Prostate gland (tissue), 2 donors: Measurements from ENCODE around the gene DPP10. TPM values are rescaled to one million over a fixed set of nuclear protein-coding genes. Genes with fewer than 3 reads are reported as not detected.

ENCODE experiments used
- DNase-seq: peaks from one replicate; pipeline ENCODE4 v3.0.0-alpha.2; 2019; ENCODE audit warnings: low spot score
- H3K27ac ChIP-seq, 2 donors: fragments of 200-600 bp; sonication (generic); 2 replicates each; pipeline ENCODE4 v1.5.1; 2017 to 2019
- H3K27me3 ChIP-seq: fragments of 200-600 bp; sonication (generic); replicated peaks from 2 replicates; pipeline ENCODE4 v1.5.1; 2019; ENCODE audit not compliant: insufficient read depth
- H3K36me3 ChIP-seq, 2 donors: fragments of 200-600 bp; sonication (generic); 1 replicate in 1 of 2; 2 replicates in 1 of 2; pipeline versions ENCODE4 v1.5.1 to v1.8.1; 2017 to 2019
- H3K4me1 ChIP-seq: fragments of 200-600 bp; sonication (generic); replicated peaks from 2 replicates; pipeline ENCODE4 v1.5.1; 2019
- H3K4me3 ChIP-seq, 2 donors: fragments of 200-600 bp; sonication (generic); 2 replicates each; pipeline ENCODE4 v1.5.1; 2017 to 2019
- H3K9me3 ChIP-seq: fragments of 200-600 bp; sonication (generic); 2 replicates; pipeline ENCODE4 v1.5.1; 2017
- POLR2A ChIP-seq: fragments of 450-650 bp; IDR thresholded peaks from one replicate; pipeline ENCODE4 v1.6.1; 2016; ENCODE audit warnings: antibody characterized with exemption, mild to moderate bottlenecking
- POLR2AphosphoS5 ChIP-seq: sonication (generic); formaldehyde crosslinking; IDR thresholded peaks from one replicate; pipeline ENCODE4 v1.6.1; 2017; ENCODE audit warnings: antibody characterized with exemption
- WGBS: methylation state at CpG from one replicate; pipeline ENCODE4 v1.1.5; 2018; 5-methylcytosine and 5-hydroxymethylcytosine counted together
- intact Hi-C: fragments of 100-400 bp; cut with DNase I; formaldehyde crosslinking; loops from one replicate; pipeline ENCODE4 v1.14.2; 2022
- total RNA-seq, 2 donors: library from RNA; depleted of rRNA; stranded (reverse); fragments of >200 nt; gene quantifications; one replicate each; pipeline ENCODE4 v1.1.0, GENCODE V29; 2016
- TF ChIP-seq, protein P1 (sequence below), 4 experiments: fragments of 200-600 bp in 2 of 4; fragments of 450-650 bp in 2 of 4; sonication (generic) in 2 of 4; IDR thresholded peaks; 1 replicate in 3 of 4; 2 replicates in 1 of 4; pipeline ENCODE4 v1.5.1; 2016 to 2019; ENCODE audit warnings: antibody characterized with exemption in 4 of 4, mild to moderate bottlenecking in 2 of 4, moderate library complexity in 2 of 4

The DPP10 gene
- total RNA-seq, 2 donors from 2014 or later = 5.1 TPM; not detected in 1

DNA sequence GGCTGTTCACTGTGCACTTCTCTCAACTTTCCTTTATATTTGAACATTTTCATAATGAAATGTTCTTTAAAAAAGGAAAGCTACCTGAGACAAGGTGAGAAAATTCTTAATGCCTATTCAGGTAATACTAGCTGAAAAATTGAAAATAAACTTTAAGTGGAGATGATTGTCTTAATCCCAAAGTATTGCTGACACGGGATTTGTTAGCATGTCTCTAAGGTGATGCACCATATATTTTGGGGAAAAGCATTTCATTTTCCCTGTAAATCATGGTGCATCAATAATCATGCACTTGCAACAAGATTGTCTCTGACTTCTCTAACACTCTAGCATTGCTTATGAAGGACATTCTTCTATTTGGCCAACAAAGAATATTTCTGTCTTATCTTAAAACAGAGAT, 848.0 kb downstream of the DPP10 start:
- TF ChIP-seq, protein P1, sequence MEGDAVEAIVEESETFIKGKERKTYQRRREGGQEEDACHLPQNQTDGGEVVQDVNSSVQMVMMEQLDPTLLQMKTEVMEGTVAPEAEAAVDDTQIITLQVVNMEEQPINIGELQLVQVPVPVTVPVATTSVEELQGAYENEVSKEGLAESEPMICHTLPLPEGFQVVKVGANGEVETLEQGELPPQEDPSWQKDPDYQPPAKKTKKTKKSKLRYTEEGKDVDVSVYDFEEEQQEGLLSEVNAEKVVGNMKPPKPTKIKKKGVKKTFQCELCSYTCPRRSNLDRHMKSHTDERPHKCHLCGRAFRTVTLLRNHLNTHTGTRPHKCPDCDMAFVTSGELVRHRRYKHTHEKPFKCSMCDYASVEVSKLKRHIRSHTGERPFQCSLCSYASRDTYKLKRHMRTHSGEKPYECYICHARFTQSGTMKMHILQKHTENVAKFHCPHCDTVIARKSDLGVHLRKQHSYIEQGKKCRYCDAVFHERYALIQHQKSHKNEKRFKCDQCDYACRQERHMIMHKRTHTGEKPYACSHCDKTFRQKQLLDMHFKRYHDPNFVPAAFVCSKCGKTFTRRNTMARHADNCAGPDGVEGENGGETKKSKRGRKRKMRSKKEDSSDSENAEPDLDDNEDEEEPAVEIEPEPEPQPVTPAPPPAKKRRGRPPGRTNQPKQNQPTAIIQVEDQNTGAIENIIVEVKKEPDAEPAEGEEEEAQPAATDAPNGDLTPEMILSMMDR (IDR thresholded peaks at IDR 0.05) = no peak
- TF ChIP-seq POLR2A = no peak
- no peak for TF ChIP-seq POLR2AphosphoS5
- Histone ChIP-seq H3K27ac (no peak overlapping the region), H3K4me3 (no peak overlapping the region), H3K9me3 (no peaks in the 10 kb centered on the region), H3K4me1 (no peaks in the 10 kb centered on the region), H3K27me3 (no peaks in the 10 kb centered on the region), H3K36me3 (no peaks in the 10 kb centered on the region)
- no peak for DNase-seq
- WGBS = 90% methylated on average over 1 of the region's 1 CpG
- intact Hi-C loops = no loop called here

DNA sequence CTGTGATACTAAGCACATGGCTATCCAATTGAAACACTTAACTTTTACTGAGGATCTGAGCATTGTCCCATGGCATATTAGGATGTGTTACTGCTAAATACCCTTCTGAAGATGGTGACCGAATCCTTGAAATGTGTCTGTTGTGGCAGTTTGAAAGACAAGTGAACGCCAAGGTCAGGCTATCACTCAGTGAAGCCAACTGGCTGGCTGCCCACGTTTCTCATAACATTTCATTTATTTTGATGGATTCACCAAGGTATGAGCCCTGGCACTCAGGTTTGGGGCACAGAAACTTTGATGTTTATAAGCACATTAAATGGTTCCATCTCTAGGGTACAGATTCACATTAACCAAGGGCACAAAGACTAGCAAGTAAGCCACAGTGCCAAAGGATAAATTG, 850.3 kb downstream of the DPP10 start:
- Histone ChIP-seq H3K4me1 (no peaks in the 10 kb centered on the region), H3K4me3 (no peak overlapping the region), H3K27ac (no peak overlapping the region), H3K9me3 (no peaks in the 10 kb centered on the region), H3K27me3 (no peaks in the 10 kb centered on the region), H3K36me3 (no peaks in the 10 kb centered on the region)
- no peak for DNase-seq
- WGBS = 75% methylated on average over 3 of the region's 3 CpGs
- TF ChIP-seq, protein P1 (IDR thresholded peaks at IDR 0.05) = no peak
- no peak for TF ChIP-seq POLR2A
- no peak for TF ChIP-seq POLR2AphosphoS5
- intact Hi-C loops = no loop called here

DNA sequence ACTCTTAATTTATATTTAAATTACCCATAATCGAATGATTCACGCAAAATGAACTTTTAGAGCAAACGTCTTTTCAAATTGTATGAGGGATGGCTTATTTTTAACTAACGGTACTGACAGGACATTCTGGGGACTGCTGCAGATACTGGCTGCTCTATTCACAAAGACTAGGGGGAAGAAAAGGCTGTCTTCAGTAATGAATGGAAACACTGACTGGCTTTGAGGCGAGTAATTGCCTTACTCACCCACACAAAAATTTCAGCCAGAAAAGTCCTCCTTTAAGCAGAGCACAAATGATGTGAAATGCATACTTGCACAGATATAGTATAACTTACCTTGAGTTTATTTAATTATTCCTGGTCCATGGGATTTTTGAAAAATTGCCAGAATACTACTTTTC, 852.6 kb downstream of the DPP10 start:
- Histone ChIP-seq H3K27me3 (no peaks in the 10 kb centered on the region), H3K9me3 (no peaks in the 10 kb centered on the region), H3K4me3 (no peak overlapping the region), H3K4me1 (no peaks in the 10 kb centered on the region), H3K27ac (no peak overlapping the region), H3K36me3 (no peaks in the 10 kb centered on the region)
- no peak for TF ChIP-seq POLR2AphosphoS5
- TF ChIP-seq, protein P1 (IDR thresholded peaks at IDR 0.05) = no peak
- TF ChIP-seq POLR2A = no peak
- 70% methylated on average over 5 of the region's 5 CpGs for WGBS
- no peak for DNase-seq
- intact Hi-C loops = no loop called here

DNA sequence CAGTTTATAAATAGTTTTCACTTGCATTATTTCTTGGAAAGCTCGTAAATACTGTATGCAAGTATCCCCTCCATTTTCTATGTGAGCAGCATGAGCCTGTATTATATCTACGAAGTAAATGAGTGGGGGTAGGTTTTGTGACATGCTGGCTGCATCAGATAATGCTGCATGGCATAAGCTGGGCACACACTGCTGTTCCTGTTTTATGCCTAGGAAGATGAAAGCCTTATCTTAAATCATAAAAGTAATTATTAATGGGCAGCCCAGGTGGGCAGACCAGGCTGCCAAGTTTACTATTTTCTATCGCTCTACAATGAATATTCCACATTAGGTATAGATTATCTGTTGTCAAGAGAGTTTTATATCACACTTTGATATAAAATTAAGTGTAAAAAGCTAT, 854.6 kb downstream of the DPP10 start:
- DNase-seq = no peak
- intact Hi-C loops = no loop called here
- TF ChIP-seq POLR2A = no peak
- H3K36me3 ChIP-seq = no peaks in the 10 kb centered on the region
- H3K27ac ChIP-seq = no peak overlapping the region
- H3K4me3 ChIP-seq = no peak overlapping the region
- no peaks in the 10 kb centered on the region for H3K9me3 ChIP-seq
- WGBS = 69% methylated on average over 3 of the region's 3 CpGs
- no peaks in the 10 kb centered on the region for H3K27me3 ChIP-seq
- no peaks in the 10 kb centered on the region for H3K4me1 ChIP-seq

DNA sequence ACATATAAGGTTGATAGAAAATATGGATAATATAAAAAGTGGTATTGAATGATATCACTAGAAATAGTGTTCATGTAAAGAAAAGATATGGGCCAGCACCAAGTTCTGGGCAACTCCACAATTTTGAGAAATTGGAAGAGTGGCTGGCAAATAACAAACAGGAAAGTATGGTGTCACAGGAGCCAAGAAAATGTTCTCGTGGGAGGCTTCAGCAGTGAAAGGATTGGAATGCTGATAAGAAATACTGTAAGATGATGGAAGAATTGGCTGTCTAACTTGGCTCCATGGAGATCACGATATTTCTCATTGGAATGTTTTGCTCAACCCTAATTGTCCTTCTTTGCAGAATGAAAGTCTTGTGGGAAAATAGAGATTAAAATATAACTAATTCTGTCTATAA, 856.8 kb downstream of the DPP10 start:
- DNase-seq = no peak
- TF ChIP-seq POLR2AphosphoS5 = no peak
- TF ChIP-seq, protein P1 (IDR thresholded peaks at IDR 0.05) = no peak
- no peak for TF ChIP-seq POLR2A
- no peaks in the 10 kb centered on the region for H3K27me3 ChIP-seq
- no peak overlapping the region for H3K27ac ChIP-seq
- no peaks in the 10 kb centered on the region for H3K36me3 ChIP-seq
- 51% methylated on average over 2 of the region's 2 CpGs for WGBS
- H3K4me1 ChIP-seq = no peaks in the 10 kb centered on the region
- intact Hi-C loops = no loop called here
- H3K4me3 ChIP-seq = no peak overlapping the region
- H3K9me3 ChIP-seq = no peaks in the 10 kb centered on the region
